Neural crest cell (in vitro differentiated cells): Measurements from ENCODE around the gene DAPK2. TPM values are rescaled to one million over a fixed set of nuclear protein-coding genes. Genes with fewer than 3 reads are reported as not detected.
A peak's percentile ranks its signal among the peaks of the same experiment; 100 is the strongest.

Experiments
- DNase-seq: peaks from one replicate; pipeline ENCODE4 v3.0.0; 2021; ENCODE audit warnings: low read depth, mixed read lengths, low spot score
- H3K27ac Mint-ChIP-seq: one replicate; pipeline ENCODE4 v1.8.0; 2021; ENCODE audit warnings: mild to moderate bottlenecking, mixed read lengths; ENCODE audit not compliant: unreplicated experiment
- H3K27me3 Mint-ChIP-seq: 2 replicates; pipeline ENCODE4 v1.8.0; 2021; ENCODE audit warnings: low read depth, mild to moderate bottlenecking, mixed read lengths
- H3K36me3 Mint-ChIP-seq: 2 replicates; pipeline ENCODE4 v1.8.0; 2021; ENCODE audit warnings: low read depth, mild to moderate bottlenecking, mixed read lengths
- H3K4me1 Mint-ChIP-seq: 2 replicates; pipeline ENCODE4 v1.8.0; 2021; ENCODE audit warnings: mixed read lengths
- H3K4me3 Mint-ChIP-seq: one replicate; pipeline ENCODE4 v1.8.0; 2021; ENCODE audit warnings: mild to moderate bottlenecking, mixed read lengths
- H3K9me3 Mint-ChIP-seq: 2 replicates; pipeline ENCODE4 v1.8.0; 2021; ENCODE audit warnings: mixed read lengths
- CTCF ChIP-seq: fragments of 200-600 bp; sonication (generic); conservative IDR thresholded peaks from 2 replicates; pipeline ENCODE4 v1.5.0; 2021; ENCODE audit warnings: antibody characterized with exemption, mild to moderate bottlenecking
- total RNA-seq: library from RNA; stranded (reverse); gene quantifications from 2 replicates; pipeline ENCODE4 v1.2.1, GENCODE V29; 2021

Gene DAPK2
- total RNA-seq, 1 donor from 2014 or later, result 8.5 TPM

DNA sequence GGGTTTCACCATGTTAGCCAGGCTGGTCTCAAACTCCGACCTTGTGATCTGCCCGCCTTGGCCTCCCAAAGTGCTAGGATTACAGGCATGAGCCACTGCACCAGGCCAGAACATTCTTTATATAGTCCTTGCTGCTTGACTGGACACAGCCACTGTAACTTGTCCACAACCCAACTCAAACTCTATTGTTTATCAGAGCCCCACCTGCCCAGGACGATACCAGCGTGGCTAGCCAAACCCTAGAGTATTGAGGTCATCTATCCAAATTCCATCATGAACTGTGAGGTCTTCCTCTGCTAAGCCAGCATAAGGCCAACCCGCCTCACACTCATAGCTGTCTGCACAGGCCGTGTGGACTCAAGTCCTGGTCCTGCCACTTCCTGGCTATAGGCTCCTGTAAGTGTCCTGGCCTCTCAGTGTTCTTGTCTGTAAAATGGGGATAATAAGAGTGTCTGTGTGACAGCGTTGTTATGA lies 63.9 kb downstream of the DAPK2 start:
- Mint-ChIP-seq H3K4me3 (no peak overlapping the region), H3K4me1 (peaks cover 40% of the 10 kb centered on the region), H3K36me3 (no peaks in the 10 kb centered on the region), H3K27me3 (no peaks in the 10 kb centered on the region), H3K9me3 (no peaks in the 10 kb centered on the region), H3K27ac (no peak overlapping the region)
- TF ChIP-seq CTCF, result no peak
- DNase-seq, result no peak

DNA sequence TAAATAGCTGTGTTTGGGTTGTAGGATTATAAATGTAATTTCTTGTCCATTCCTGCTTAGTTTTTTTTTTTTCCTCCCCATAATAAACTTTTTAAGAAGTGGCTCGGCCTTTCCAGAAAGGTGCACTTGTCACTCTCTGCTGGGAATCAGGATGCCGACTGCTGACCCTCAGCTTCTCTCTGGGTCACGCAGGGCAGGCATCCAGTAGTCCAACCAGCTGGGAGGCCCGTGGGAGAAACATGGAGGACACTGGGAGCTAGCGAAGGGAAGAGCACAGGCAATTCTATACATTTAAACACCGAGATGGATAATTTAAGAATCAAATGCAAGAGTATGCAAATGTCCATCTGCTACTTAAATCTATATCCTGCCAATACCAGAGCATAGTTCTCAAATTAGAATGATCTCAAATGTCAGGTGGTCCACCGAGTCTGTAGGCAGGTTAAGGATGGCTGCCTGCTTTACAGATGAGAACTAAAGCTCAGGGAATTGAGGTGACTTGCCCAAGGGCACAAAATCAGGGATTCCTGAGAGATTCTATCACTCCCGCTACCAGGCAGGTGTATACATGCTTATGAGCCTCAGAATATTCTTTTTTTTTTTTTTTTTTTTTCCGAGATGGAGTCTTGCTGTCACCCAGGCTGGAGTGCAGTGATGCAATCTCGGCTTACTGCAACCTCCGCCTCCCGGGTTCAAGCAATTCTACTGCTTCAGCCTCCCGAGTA lies 64.5 kb downstream of the DAPK2 start:
- Mint-ChIP-seq H3K9me3 (no peaks in the 10 kb centered on the region), H3K4me1 (peaks cover 43% of the 10 kb centered on the region), H3K36me3 (no peaks in the 10 kb centered on the region), H3K27ac (no peak overlapping the region), H3K27me3 (no peaks in the 10 kb centered on the region), H3K4me3 (no peak overlapping the region)
- DNase-seq, result no peak
- no peak for TF ChIP-seq CTCF

DNA sequence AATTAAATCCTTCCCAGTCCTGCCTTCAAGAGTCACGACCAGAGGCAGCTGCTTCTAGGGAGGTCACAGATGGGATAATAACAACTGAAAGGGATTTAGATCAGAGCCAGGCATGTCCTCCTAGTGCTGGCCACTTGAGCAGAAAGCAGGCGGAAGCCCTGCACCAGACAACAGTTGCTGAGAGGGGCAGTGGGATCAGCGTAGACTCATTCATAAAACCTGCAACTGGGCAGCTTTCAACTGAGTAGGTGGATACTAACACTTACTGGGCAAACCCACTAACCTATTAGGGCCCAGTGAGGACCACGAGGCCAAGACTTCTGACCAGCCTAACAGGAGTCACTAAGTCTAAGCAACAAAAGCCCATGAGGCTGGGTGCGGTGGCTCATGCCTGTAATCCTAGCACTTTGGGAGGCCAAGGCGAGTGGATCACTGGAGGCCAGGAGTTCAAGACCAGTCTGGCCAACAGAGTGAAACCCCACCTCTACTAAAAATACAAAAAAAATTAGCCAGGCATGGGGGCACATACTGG lies 67.0 kb downstream of the DAPK2 start:
- no peak for DNase-seq
- H3K9me3 Mint-ChIP-seq, result no peaks in the 10 kb centered on the region
- no peak for TF ChIP-seq CTCF
- H3K27ac Mint-ChIP-seq, result no peak overlapping the region
- peaks cover 50% of the 10 kb centered on the region for H3K4me1 Mint-ChIP-seq
- no peaks in the 10 kb centered on the region for H3K27me3 Mint-ChIP-seq
- no peaks in the 10 kb centered on the region for H3K36me3 Mint-ChIP-seq
- no peak overlapping the region for H3K4me3 Mint-ChIP-seq

- no peak for DNase-seq
- Mint-ChIP-seq H3K27ac (peak overlapping the region; percentile 52), H3K4me3 (no peak overlapping the region), H3K9me3 (no peaks in the 10 kb centered on the region), H3K4me1 (peaks cover 54% of the 10 kb centered on the region), H3K36me3 (no peaks in the 10 kb centered on the region), H3K27me3 (no peaks in the 10 kb centered on the region)
- no peak for TF ChIP-seq CTCF
These were observed 67.6 kb downstream of the DAPK2 start for GRCh38 chr15:63978511-63979261.

DNA sequence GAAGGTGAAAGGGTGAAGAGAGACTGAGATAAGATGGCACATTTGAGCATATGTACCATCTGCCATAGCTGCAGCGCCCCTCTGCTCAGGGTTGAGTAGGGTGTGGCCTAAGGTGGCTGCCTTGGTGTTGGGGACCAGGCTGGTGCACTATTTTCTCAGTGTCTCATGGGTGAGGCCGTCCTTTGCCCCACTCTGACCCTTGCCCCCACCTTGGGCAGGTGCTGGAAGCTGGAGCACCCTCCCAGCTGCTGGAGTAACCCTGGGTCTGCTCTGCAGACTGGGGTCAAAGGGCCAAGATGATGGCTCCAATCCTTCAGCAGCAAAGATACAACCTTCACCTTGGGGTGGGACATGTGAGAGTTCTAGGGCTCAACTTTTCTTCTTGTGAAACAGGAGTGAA lies 69.2 kb downstream of the DAPK2 start:
- H3K4me1 Mint-ChIP-seq, result peaks cover 50% of the 10 kb centered on the region
- no peaks in the 10 kb centered on the region for H3K9me3 Mint-ChIP-seq
- H3K4me3 Mint-ChIP-seq, result no peak overlapping the region
- DNase-seq, result no peak
- H3K36me3 Mint-ChIP-seq, result no peaks in the 10 kb centered on the region
- H3K27me3 Mint-ChIP-seq, result no peaks in the 10 kb centered on the region
- H3K27ac Mint-ChIP-seq, result no peak overlapping the region
- TF ChIP-seq CTCF, result no peak
